CD4-positive, alpha-beta T cell treated with Interleukin-15 for 1 hour (primary cell): Measurements from ENCODE around the gene TMEM248.

Experiments
- DNase-seq: peaks from one replicate; pipeline ENCODE4 v3.0.0-alpha.2; 2020

Gene TMEM248

DNA sequence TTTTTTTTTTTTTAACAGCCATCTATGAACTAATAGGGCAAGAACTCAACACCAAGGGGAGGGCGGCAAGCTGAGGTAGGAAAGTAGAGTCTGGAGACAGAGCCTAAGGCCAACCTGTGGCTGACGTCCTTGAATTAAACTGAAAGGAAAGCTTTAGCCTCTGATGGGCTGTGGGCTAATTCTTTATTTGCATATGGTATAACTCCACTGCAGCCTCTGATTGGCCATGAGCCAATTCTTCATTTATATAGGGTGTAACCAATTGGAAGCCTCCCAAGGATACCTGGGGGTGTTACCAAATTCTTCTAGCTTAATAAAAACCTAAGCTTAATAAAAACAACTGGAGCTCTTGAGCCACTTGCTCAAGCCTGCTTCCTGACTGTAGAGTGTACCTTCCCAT lies 85.9 kb downstream of the TMEM248 start:
- DNase-seq: no peak
